HuH-7.5 (cell line): ENCODE measurements around the gene FEM1B.

Experiments used
- DNase-seq: peaks from one replicate; pipeline ENCODE4 v3.0.0; 2011; ENCODE audit warnings: low spot score

Gene FEM1B

DNA sequence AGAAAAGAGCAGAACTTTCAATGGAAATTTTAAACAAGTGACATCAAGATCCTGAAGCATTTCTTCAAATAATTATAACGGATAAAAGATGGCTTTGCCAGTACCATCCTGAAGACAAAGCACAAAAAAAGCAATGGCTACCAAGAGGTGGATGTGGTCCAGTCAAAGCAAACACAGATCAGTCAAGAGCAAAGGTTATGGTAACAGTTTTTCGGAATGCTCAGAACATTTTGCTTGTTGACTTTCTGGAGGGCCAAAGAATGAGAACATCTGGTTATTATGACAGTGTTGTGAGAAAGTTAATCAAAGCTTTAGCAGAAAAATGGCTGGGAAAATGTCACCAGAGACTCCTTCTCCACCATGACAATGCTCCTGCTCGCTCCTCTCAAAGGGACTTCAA lies 31.5 kb downstream of the FEM1B start:
- DNase-seq = no peak

DNA sequence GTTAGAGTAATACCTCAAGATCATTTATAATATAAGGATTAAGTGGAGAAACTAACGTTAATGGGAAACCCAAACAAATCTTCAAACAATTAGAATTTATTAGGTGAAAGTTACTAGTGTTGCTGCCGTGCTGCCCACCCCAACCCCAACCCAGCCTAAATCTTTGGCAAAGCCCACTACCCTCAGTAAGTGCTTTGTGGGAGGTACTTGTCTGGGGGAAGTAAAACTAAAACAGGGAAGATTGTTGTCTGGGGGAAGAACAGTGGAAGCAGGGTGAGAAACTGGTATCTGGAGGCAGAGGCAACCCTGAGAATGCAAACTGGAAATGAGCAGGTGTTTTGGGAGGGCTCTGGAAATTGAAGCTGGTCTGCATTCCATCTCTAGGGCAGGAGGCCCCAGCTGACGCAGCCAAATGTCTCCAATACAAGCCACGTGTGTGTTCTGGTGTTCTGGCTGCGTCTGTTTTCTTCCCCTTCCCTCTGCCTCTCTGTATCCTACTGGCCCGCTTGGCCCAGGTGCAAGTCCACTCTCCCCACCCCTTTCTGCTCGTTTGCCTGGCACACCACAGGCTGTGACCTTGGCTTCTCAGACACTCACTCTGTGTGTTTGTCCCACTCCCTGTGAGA lies 32.7 kb downstream of the FEM1B start:
- DNase-seq = no peak

DNA sequence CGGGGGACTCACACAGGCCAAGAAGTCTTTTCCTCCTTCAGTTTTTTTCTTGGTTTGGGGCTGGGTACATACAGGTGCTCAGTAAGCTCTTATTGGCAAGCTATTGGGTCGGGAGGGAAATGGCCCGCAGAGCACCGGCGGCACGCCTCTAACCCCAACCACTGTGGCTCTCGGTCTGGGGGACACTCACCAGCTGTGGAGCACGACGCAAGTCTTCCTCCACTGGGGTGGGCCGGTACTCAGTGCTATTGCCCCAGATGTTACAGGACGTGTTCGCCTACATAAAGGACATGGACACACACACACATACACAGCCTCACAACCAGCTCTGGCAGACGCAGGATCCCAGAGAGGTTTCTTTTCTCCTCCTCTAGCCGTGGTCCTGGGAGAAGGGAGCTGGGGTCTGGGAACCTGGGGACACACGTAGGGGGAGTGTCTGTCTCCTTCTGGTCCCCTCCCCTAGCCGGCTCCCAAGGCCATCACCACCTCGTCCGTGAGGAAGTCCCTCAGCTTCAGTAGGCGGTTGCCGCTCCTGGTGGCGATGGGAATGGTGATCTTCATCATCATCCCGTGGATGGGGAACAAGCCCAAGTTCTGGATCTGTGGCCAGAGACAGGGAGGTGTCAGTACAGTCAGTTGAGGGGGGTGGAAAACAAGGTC lies 33.4 kb downstream of the FEM1B start:
- no peak for DNase-seq

DNA sequence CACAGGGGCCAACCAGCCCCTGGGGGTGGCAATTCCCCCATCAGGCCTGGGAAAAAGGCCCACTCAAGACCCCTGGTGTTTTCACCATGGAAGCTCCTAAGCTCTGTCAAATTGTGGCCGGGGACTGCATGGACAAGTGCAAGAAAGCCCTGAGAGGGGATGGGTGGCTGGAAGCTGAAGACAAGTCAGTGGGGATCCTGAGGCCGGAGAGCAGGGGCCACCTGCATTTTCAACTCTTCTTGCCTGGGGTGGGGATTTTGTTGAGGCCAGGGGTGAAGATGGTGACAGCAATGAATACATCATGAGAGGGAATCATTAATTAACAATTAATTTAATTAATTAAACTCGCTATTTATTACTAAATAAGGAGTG lies 33.9 kb downstream of the FEM1B start:
- no peak for DNase-seq

DNA sequence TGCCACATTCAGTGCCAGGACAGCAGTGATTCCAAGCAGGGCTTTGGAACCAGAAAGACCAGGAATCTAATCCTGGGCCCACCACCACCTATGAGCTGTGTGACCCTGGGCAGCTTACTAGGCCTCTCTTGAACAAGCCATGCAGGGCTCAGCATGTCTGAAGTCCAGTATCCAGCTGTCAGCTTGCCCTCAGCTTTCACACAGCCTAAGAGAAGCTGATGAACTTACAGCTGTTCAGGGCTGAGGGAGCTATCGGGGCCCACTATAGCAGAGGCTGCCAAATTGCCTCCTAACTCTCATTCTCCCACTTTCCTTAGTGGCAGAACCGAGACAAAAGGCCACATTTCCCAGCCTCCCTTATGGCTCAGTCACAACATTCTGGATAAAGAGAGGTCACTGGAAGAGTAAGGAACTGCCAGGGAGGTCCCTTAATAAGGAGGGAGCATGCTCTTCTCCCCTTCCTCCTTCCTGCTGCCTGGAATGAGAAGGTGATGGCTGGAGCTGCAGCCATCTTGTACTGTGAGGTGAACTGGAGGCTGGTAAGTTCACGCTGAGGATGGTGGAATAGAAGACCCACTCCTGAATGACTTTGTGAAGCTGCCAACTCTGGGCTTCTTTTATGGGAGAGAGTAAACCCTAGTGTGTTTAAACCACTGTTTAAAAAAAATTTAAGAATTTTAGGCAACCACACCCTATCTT lies 34.5 kb downstream of the FEM1B start:
- no peak for DNase-seq

DNA sequence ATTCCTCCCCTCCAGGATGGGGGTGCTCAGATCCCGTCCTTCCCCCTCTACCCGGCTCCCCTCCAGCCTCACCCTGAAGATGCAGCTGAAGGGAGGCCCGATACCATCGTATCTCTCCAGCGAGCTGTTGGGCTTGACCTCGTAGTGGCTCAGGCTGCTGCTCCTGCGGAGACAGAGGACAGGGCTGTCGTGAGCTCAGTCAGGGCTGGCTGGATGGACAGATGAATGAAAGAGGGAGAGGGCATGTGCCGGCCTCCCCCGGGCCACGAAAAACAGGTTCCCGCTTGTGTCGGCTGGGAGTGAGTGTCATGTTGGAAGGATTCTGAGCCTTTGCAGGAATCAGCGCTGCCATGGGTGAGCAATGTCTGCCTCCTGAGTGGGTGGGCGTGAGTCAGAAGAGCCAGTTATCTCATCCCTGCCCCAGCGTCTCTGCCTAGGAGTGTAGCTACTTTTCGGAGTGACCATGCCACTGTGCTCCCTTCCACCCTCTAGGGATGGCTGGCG lies 35.2 kb downstream of the FEM1B start:
- DNase-seq = no peak

DNA sequence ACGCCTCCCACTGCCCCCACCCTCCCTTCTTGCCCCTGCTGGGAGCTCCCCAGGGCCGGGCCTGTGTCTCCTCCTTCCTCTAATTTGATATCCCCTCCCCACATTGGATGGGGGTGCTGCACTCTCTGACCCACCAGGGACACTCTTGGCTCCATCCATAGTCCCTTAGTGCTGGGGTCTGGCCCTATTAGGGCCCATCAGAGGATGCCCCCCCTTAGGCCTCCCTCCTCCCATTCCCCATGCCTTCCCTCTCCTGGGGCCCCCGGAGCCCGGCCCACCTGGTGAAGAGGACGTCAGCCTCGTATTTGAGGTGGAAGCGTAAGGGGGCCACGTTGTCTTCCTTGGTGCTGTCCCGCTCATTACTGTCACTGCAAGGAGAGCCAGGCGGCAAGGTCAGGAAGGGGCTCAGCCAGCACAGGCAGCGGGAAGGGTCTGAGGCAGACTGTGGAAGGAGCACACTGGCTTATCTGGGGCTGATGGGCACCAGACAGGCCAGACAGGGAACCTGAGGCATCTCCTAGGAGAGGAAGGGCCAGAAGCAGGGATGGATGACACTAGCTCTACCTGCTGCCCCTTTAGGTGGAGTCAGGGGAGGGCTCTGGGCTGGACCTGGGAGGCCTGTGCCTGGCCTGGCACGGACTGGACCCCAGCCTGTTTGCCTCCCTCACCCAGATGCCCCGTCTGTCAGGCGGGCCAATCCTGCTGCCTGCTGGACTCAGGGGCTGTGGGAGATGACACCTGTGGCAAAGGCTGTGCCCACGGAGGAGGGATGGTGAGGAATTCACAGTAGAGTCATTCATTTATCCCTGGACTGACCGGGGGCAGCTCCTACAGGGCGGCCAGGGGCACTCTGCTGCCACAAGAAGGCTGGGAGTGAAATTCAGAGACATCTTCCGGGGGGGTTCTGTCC lies 36.2 kb downstream of the FEM1B start:
- DNase-seq = no peak

DNA sequence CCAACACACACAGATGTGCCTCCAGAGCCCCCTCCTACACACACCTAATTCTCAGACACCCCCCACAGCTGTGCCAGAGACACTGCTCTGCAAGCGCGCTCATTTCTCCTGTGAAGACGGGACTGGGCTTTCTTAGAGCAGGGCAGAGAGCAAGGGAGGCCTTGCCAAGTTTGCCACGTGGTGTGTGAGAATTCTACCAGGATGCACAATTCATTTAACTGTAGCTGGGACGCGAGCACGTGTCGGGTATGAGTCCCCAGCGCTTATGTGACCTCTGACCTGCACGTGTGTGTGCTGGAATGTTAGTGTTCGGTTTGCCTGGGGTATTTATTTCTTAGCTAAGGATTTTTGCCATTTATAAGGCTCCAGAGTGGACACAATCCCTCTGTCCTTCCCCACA lies 37.0 kb downstream of the FEM1B start:
- no peak for DNase-seq

DNA sequence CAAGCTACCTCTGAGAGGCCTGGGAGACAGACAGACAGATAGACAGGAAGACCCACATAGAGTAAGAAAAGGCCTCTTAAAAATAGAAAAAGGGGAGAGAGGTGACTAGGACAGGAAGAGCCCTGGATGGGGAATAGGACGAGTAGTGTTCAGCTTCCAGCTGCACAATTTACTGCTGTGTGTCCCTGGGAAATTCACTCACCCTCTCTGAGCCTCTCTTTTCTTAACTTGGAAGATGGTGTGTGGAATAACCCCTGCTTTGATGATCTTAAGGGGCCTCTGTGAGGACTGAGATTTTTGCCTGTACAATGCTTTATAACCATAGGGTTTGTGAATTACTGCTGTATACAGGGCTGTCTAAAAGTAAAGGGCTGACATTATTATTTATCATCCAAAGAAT lies 37.5 kb downstream of the FEM1B start:
- no peak for DNase-seq

DNA sequence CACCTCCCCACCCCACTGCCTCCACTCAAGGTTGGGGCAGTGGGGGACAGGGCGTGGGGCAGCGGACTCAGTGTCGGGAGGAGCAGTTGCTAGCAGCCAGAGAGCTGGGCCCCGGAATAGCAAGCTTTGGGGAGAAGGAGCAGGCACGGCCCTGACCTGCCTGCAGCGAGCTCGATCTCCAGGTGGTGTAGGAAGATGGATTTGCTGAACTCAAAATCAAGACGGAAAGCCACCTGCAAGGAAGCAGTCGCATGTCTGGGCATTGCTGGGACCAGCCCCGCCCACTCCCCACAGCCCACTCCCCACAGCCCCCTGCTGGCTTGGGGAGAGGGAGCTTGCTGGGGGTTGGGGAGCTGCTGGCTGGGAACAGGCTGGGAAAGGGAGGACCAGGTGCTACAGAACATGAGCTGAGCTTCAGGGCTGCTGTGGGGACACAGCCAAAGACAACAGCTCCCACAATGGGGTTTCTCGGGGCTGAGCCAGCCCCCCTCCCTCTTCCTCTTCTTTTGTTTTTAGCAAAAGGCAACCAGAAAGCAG lies 38.0 kb downstream of the FEM1B start:
- no peak for DNase-seq

DNA sequence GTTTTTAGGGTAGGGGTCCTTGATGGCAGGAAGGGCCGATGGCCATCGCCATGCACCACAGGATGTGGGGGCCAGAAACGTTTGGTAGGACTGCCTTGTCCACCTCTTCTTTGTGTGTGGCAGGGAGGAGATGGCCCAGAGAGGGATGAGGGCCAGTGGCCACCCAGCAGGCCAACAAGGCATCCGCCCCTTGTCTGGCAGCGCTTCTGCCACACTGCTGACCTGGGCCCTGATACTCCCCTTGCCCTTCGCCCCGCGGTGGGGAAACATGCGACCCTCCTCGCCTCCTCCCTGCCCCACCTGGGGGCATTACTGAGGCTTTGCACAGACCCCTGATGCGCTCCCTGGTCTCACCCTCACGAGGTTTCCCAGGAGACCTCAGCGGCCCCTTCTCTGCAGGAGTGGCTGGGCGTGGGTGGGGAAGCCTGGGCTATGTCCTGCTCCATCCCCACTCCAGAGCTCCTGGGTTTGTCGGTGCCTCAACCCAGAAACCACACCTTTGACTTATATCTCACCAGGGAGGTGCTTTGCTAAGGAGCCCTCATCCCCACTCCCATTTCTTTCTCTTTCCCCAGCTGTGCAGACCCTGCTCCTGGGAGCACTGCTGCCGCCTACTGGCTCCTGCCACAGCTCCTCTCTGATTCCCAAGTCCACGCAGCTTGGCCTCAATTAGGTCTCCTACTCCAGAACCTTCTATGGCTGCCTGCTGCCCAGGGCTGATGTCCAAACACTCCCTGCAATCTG lies 38.7 kb downstream of the FEM1B start:
- DNase-seq = peak; percentile 51

DNA sequence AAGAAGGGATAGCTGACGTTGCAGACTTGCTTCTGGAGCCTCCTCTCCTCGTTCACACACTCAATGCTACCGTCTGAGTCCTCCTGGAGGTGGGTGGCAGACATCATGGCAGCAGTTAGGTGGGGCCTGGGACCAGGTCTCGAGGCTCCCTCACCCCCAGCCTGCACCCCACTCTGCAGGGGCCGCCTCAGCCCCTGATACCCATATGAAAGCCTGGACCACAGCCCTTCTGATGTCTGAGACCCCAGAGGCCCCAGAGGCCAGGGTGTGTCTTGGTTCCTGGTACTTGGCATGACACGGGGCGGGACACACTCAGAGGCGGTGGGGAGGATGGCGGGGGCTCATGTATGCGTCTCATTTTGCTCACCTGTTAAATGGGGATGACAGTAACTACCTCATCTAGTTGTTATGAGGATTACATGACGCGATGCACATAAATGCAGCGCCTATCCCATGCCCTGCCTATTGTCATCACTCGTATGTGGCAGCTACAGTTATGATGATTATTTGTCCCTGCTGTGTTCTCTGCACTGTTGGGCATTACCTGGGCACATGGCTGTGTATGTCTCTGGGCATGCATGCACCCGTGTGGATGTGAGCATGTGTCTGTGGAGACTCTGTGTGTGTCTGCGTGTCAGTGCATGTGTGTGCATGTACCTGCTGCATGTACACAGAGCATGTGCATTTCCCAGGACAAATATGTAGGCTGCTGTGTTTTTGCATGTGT lies 39.9 kb downstream of the FEM1B start:
- DNase-seq = no peak

DNA sequence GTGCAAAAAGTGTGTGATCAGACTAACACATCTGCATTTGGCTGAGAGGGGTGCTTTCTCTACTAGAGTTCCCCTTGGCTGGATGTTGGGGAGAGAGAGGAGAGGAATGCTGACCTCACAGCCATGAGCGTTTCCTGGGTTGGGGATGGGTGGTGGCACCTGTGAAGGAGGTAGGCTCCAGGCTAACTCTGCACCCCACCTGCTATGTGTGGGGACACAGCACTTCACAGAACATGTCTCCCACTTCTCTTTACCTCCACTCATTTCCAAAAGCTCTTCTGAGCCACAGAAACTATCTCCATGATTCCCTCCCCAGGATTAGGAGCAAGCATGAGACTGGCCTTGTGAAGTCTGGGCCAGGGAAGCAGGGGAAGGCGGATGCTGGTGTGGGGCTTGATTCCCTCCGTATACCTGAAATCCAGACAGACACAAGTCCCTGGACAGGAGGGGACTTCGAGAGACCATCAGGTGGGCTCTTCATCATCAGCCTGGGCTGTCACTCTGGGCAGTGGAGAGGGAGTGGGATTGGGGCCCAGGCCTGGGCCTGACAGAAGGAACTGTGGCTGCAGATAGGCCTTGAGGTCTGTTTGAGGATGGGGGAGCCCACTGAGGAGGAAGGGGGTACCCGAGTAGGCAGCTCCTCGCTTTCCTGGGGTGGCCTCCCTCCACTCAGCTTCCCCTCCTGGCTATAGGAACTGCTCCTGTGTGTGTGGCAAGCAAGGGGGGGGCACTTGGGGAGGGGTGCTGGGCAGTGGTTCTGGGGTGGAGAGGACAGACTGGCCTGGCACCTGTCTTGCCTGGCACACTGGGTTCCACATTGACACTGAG lies 40.7 kb downstream of the FEM1B start:
- no peak for DNase-seq

DNA sequence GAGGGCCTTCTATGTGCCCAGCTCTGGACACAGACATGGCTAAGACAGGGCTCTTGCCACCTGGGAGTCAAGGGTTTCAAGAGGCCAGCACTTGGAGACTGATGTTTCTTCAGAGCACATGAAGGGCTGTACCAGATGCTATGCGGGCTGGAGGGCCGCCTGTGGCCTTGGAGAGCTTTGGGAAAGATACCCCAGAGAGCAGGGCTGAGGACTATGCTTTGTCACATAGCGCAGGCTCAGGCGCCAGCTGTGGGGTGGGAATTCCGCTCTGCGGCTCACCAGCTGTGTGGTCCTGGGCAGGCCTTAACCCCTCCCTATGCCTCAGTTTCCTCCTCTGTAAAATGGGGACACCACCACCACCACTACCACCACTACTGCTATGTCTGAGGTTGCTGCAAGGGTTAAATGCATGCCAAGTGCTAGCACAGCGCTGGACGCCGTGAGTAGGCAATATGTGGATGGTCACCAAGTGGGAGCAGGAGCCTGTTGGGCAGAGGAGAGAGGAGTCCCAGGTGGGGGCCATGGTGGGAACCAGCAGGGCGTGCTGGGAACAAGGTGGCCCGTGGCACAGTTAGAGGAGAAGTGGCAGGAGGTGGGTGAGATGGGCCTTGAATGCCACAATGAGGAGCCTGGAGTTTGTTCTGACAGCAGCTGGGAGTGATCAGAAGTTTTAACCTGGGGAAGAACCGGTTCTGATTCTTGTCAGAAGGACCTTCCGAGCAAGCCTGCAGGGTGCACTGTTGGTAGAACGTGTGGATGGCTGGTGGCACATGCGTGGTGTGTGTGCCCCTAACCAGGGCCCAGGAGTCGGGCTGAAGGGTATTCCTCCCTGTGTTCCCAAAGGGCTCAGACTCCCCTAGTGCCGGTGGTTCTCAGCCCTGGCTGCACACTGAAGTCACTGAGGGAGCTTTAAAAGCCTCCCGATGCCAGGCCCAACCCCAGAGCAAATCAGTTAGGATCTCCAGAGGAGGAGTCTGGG lies 41.7 kb downstream of the FEM1B start:
- DNase-seq = no peak

DNA sequence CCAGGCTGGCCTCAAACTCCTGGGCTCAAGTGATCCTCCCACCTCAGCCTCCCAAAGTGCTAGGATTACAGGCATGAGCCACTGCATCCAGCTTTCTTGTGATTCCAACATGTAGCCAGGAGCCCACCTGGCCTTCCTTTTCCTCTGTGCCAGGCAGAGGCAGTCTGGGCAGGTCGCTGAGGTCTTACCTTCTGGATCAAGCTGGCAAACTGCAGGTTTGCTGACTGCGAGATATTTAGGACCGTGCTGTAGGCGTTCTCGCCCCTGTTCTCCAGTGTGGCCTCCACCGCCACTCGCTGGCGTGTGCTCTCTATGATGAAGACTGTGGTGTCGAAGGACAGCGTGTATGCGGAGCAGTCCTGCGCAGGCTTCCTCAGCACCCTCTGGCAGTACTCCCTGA lies 42.5 kb downstream of the FEM1B start:
- DNase-seq = no peak

DNA sequence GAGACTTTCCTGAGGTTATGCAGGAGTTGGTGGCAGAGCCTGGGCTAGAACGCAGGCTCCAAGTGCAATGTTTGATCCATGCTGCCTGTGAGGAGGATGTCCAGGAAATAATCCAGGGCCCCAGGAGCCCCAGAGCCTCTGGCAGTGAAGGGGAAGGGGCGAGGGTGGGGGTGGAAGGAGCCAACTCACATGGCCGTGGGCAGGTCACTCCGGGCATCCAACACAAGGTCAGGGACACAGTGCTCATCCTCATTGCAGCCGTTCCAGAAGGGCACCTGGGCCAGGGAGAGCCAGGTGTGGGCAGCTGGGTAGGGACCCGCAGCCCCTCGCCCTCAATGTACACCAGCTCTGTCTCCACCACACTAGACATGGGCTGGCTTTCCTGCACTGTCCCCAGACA lies 43.7 kb downstream of the FEM1B start:
- DNase-seq = no peak

DNA sequence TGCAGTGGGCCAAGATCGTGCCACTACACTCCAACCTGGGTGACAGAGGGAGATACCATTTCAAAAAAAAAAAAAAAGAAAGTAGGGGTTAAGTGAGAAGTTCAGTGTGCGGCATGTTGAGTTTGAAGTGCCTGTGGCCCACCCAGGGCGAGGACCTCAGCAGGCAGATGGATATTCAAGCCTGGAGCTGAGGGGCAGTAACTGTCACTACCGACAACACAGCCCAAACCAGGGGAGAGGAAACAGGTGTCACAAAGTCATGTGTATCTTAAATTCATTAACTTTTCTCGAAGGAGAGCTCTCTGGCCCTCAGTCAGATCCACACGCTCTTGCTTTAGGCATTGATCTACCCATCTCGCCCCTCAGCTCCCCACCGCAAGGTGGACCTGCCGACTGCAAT lies 45.3 kb downstream of the FEM1B start:
- DNase-seq = no peak

DNA sequence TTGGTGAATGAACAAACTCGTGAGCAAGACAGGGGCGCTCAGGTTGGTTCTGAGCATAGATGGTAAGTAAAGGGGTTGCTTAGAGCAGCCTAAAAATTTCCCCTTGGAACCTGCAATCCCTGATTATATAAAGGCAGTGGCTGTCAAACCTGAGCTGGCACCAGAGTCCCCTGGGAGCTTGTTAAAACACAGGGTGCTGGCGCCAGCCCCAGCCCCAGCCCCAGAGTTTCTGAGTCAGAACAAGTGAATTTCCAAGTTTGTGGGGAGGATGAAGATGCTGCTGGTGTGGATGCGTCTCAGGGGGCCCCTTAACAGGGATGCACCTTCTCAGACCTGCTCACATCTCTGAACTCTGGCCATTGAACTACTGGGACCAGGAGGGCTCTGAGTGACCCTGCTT lies 48.2 kb downstream of the FEM1B start:
- DNase-seq = no peak
